HL-60 (cell line): ENCODE results near the gene CD276.

ENCODE experiments used
- DNase-seq, 2 experiments: peaks; one replicate each; pipeline ENCODE4 v3.0.0-alpha.2; 2010 to 2020; ENCODE audit warnings: low read depth in 1 of 2, low spot score in 1 of 2
- H3K27ac ChIP-seq: fragments of 250-450 bp; sonication (Bioruptor Pico); replicated peaks from 2 replicates; pipeline ENCODE4 v1.5.1; 2020; ENCODE audit warnings: mild to moderate bottlenecking, moderate library complexity
- H3K27me3 ChIP-seq: fragments of 250-450 bp; sonication (Bioruptor Pico); 2 replicates; pipeline ENCODE4 v1.5.1; 2021; ENCODE audit warnings: mild to moderate bottlenecking, moderate library complexity; ENCODE audit not compliant: insufficient read depth, poor library complexity, severe bottlenecking
- H3K4me3 ChIP-seq: replicated peaks from 2 replicates; pipeline ENCODE4 v1.5.1; 2011; ENCODE audit warnings: mild to moderate bottlenecking, control low read depth, low read length; ENCODE audit not compliant: insufficient read depth
- GABPA ChIP-seq: IDR thresholded peaks from 2 replicates; pipeline ENCODE4 v1.6.1; 2012; ENCODE audit warnings: low read depth
- POLR2AphosphoS5 ChIP-seq: IDR thresholded peaks from 2 replicates; pipeline ENCODE4 v1.6.1; 2012; ENCODE audit warnings: low read depth
- SPI1 ChIP-seq: IDR thresholded peaks from 2 replicates; pipeline ENCODE4 v1.6.1; 2012; ENCODE audit warnings: low read depth, mild to moderate bottlenecking, borderline replicate concordance
- TF ChIP-seq, protein P1 (sequence below): IDR thresholded peaks from one replicate; pipeline ENCODE4 v1.5.1; 2011; ENCODE audit warnings: low read length, control low read depth, inconsistent platforms; ENCODE audit not compliant: insufficient read depth
- TF ChIP-seq, protein P2 (sequence below): IDR thresholded peaks from 2 replicates; pipeline ENCODE4 v1.6.1; 2012; ENCODE audit warnings: low read depth; ENCODE audit not compliant: insufficient replicate concordance

CD276 gene

DNA sequence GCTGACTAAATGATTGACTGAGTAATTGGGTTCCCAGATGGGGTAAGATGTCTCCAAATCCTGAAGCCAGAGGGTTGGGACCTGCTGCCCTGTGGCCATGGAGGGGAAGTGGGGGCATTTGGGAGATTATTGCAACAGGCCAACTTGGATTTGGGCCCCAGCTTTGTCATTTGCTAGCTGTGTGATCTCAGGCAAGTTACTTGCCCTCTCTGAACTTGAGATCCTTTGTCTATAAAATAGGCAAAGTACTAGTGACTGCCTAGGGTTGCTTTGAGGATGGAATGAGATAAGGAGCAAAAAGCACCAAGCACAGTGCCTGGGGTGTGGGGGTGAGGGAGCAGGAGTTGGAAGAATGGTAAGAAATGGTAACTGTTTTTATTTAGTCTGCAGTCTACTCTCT is 73.4 kb downstream of the CD276 start:
- Histone ChIP-seq H3K27me3 (peaks cover 13% of the 10 kb centered on the region), H3K4me3 (no peak overlapping the region), H3K27ac (no peak overlapping the region)
- DNase-seq: no peak
- TF ChIP-seq GABPA (no peak), POLR2AphosphoS5 (no peak), SPI1 (no peak)
- TF ChIP-seq, protein P1, sequence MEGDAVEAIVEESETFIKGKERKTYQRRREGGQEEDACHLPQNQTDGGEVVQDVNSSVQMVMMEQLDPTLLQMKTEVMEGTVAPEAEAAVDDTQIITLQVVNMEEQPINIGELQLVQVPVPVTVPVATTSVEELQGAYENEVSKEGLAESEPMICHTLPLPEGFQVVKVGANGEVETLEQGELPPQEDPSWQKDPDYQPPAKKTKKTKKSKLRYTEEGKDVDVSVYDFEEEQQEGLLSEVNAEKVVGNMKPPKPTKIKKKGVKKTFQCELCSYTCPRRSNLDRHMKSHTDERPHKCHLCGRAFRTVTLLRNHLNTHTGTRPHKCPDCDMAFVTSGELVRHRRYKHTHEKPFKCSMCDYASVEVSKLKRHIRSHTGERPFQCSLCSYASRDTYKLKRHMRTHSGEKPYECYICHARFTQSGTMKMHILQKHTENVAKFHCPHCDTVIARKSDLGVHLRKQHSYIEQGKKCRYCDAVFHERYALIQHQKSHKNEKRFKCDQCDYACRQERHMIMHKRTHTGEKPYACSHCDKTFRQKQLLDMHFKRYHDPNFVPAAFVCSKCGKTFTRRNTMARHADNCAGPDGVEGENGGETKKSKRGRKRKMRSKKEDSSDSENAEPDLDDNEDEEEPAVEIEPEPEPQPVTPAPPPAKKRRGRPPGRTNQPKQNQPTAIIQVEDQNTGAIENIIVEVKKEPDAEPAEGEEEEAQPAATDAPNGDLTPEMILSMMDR: no peak
- TF ChIP-seq, protein P2, sequence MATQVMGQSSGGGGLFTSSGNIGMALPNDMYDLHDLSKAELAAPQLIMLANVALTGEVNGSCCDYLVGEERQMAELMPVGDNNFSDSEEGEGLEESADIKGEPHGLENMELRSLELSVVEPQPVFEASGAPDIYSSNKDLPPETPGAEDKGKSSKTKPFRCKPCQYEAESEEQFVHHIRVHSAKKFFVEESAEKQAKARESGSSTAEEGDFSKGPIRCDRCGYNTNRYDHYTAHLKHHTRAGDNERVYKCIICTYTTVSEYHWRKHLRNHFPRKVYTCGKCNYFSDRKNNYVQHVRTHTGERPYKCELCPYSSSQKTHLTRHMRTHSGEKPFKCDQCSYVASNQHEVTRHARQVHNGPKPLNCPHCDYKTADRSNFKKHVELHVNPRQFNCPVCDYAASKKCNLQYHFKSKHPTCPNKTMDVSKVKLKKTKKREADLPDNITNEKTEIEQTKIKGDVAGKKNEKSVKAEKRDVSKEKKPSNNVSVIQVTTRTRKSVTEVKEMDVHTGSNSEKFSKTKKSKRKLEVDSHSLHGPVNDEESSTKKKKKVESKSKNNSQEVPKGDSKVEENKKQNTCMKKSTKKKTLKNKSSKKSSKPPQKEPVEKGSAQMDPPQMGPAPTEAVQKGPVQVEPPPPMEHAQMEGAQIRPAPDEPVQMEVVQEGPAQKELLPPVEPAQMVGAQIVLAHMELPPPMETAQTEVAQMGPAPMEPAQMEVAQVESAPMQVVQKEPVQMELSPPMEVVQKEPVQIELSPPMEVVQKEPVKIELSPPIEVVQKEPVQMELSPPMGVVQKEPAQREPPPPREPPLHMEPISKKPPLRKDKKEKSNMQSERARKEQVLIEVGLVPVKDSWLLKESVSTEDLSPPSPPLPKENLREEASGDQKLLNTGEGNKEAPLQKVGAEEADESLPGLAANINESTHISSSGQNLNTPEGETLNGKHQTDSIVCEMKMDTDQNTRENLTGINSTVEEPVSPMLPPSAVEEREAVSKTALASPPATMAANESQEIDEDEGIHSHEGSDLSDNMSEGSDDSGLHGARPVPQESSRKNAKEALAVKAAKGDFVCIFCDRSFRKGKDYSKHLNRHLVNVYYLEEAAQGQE: no peak

DNA sequence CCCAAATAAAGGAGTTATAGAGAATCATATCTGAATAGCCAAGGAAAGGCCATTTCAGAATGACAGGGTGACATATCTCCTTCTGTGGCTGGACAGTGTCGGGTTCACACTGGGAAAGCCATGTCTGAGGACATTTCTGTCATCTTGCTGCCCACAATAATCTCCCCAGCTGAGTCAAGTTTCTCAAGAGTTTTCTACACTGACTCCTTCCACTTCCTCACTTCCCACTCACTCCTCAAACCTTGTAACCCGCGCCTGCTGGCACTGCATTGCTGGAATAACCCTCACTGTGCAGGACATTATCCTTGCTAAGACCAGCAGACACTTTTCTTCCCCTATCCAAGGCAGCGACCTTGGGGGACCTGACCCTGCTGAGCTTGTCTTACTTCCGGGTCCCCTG is 74.3 kb downstream of the CD276 start:
- H3K27ac ChIP-seq: no peak overlapping the region
- TF ChIP-seq, protein P1: no peak
- TF ChIP-seq POLR2AphosphoS5 (no peak), SPI1 (no peak), GABPA (no peak)
- TF ChIP-seq, protein P2: no peak
- peaks cover 13% of the 10 kb centered on the region for H3K27me3 ChIP-seq
- no peak overlapping the region for H3K4me3 ChIP-seq
- DNase-seq: no peak

DNA sequence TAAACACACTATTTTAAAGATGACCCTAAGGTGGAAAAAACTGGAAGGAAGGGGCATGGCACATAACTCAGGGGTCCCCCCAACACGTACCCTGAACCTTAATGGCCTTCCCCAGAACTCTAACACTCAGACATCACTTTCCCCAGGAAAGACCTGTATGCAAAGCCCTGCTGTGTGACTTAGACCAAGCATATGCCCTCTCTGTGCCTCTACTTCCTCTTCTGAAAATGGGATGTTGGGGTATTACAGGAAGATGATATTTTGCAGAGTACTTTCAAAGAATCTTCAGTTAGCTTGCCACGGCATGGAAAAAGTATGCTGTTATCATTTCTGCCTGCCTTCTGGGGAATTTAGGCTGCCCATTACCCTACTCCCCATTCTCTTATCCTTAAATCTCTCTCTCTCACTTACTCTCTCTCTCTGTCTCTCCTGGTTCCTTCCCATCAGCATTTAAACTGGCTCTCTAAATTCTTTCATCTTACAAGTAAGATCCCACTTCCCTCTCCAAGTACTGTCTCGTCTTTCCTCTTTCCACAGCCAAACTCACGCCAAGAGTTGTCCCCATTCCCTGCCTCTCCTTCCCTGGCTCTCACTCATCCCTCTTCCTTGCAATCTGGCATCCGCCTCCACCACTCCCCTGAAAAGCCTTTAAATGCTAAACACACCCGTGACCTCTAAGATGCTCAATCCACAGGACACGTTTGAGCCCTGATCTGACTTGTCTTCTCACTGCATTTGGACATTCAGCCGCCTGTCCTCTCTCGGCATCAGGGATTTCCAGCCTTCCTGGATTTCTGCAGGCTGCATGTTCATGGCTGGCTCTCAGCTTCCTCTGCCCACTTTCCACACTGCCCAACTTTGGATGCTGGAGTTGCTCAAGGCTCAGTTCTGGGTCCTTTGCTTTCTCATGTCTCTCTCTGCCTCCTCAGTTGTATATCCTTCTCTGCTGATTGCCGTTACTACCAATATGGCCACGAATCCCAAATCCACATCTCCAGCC is 76.4 kb downstream of the CD276 start:
- no peak for DNase-seq
- no peak overlapping the region for H3K4me3 ChIP-seq
- no peak overlapping the region for H3K27ac ChIP-seq
- TF ChIP-seq SPI1 (no peak), POLR2AphosphoS5 (no peak), GABPA (no peak)
- TF ChIP-seq, protein P2: no peak
- TF ChIP-seq, protein P1: no peak
- H3K27me3 ChIP-seq: peaks cover 7% of the 10 kb centered on the region
